Endothelial cell of umbilical vein (primary cell): ENCODE measurements around the gene TMEM174. TPM values are rescaled to one million over a fixed set of nuclear protein-coding genes. Genes with fewer than 3 reads are reported as not detected.

Source experiments
- BruUV-seq: library from RNA; stranded (reverse); fragments of 400-500 nt; replicated peaks from 2 replicates; lab custom pipeline; 2021; lab: Mats Ljungman, UMichigan
- CTCF ChIA-PET: fragments of 300-600, 350-600 bp; sonication (Branson Sonifier 250); formaldehyde crosslinking; loops from one replicate; lab custom pipeline; 2021; ENCODE audit warnings: antibody characterized with exemption, inconsistent platforms; lab: Charles Lee
- POLR2A ChIA-PET: fragments of 300-600, 350-600 bp; sonication (Branson Sonifier 250); formaldehyde crosslinking; loops from one replicate; lab custom pipeline; 2021; ENCODE audit warnings: antibody characterized with exemption, inconsistent platforms; lab: Charles Lee
- DNase-seq: peaks from one replicate; pipeline ENCODE4 v3.0.0-alpha.2; 2011; ENCODE audit warnings: low read depth, low spot score
- FAIRE-seq: peaks from 2 replicates; lab custom pipeline; 2011; peaks lifted over from hg19 to GRCh38; lab: Jason Lieb, UNC
- H2AFZ ChIP-seq: 2 replicates; pipeline ENCODE4 v1.6.0; 2012; ENCODE audit warnings: low read depth, low read length, control low read depth, inconsistent platforms
- H3K27ac ChIP-seq: 2 replicates; pipeline ENCODE4 v1.5.1; 2011; ENCODE audit warnings: low read depth, mild to moderate bottlenecking, control low read depth, low read length, moderate library complexity; ENCODE audit not compliant: insufficient read depth
- H3K27me3 ChIP-seq, 2 experiments: 2 replicates each; pipeline versions ENCODE4 v1.6.0 to v1.6.1; 2011; ENCODE audit warnings: low read length in 2 of 2, mixed read lengths in 1 of 2; ENCODE audit not compliant: control insufficient read depth in 2 of 2, insufficient read depth in 2 of 2
- H3K36me3 ChIP-seq, 2 experiments: 2 replicates in 1 of 2; 3 replicates in 1 of 2; pipeline ENCODE4 v1.5.1; 2011; ENCODE audit warnings: low read length in 2 of 2, mild to moderate bottlenecking in 1 of 2, moderate library complexity in 1 of 2; ENCODE audit not compliant: control insufficient read depth in 2 of 2, insufficient read depth in 2 of 2; ENCODE audit errors: extremely low read depth in 1 of 2
- H3K4me1 ChIP-seq: 3 replicates; pipeline ENCODE4 v1.5.1; 2011; ENCODE audit warnings: mild to moderate bottlenecking, low read length; ENCODE audit not compliant: control insufficient read depth, insufficient read depth; ENCODE audit errors: extremely low read depth
- H3K4me2 ChIP-seq: 2 replicates; pipeline ENCODE4 v1.6.1; 2011; ENCODE audit warnings: low read length, control low read depth, mixed read lengths; ENCODE audit not compliant: insufficient read depth
- H3K4me3 ChIP-seq, 3 experiments: fragments of 200-600 bp in 1 of 3; sonication (generic), shearing (Covaris generic) in 1 of 3; replicated peaks in 1 of 3; 2 replicates each; pipeline ENCODE4 v1.5.1; 2011 to 2016; ENCODE audit warnings: control low read depth in 3 of 3, low read length in 3 of 3, mild to moderate bottlenecking in 2 of 3, inconsistent platforms in 1 of 3, low read depth in 1 of 3, moderate library complexity in 1 of 3; ENCODE audit not compliant: insufficient read depth in 1 of 3
- H3K79me2 ChIP-seq: 2 replicates; pipeline ENCODE4 v1.6.0; 2012; ENCODE audit warnings: low read length, inconsistent platforms; ENCODE audit not compliant: control insufficient read depth, insufficient read depth
- H3K9ac ChIP-seq: replicated peaks from 2 replicates; pipeline ENCODE3; 2011; ENCODE audit warnings: low read length, control low read depth; ENCODE audit not compliant: insufficient read depth; ENCODE audit errors: extremely low read depth
- H3K9me1 ChIP-seq: replicated peaks from 3 replicates; pipeline ENCODE4 v1.6.0; 2011; ENCODE audit warnings: mild to moderate bottlenecking, low read length; ENCODE audit not compliant: control insufficient read depth, insufficient read depth; ENCODE audit errors: extremely low read depth
- H3K9me3 ChIP-seq: replicated peaks from 2 replicates; pipeline ENCODE4 v1.5.1; 2012; ENCODE audit warnings: low read length, inconsistent platforms; ENCODE audit not compliant: control insufficient read depth, insufficient read depth
- H4K20me1 ChIP-seq: replicated peaks from 2 replicates; pipeline ENCODE3; 2011; ENCODE audit warnings: mild to moderate bottlenecking, low read length; ENCODE audit not compliant: control insufficient read depth, insufficient read depth; ENCODE audit errors: extremely low read depth
- CTCF ChIP-seq, 2 donors: IDR thresholded peaks; 1 replicate in 1 of 2; 2 replicates in 1 of 2; pipeline ENCODE4 v1.5.1; 2011; ENCODE audit warnings: low read length in 2 of 2, mild to moderate bottlenecking in 2 of 2, moderate library complexity in 2 of 2, control low read depth in 1 of 2, inconsistent platforms in 1 of 2, low read depth in 1 of 2; ENCODE audit not compliant: insufficient read depth in 1 of 2; ENCODE audit errors: extremely low read depth in 1 of 2
- EZH2 ChIP-seq: IDR thresholded peaks from 2 replicates; pipeline ENCODE4 v1.6.1; 2012; ENCODE audit warnings: borderline replicate concordance, low read depth, mild to moderate bottlenecking, moderate library complexity, low read length, inconsistent platforms; ENCODE audit not compliant: severe bottlenecking
- FOS ChIP-seq: IDR thresholded peaks from 2 replicates; pipeline ENCODE4 v1.6.1; 2011; ENCODE audit warnings: mild to moderate bottlenecking, low read length, moderate library complexity, borderline replicate concordance; ENCODE audit not compliant: insufficient read depth
- GATA2 ChIP-seq: IDR thresholded peaks from 2 replicates; pipeline ENCODE4 v1.7.0; 2011; ENCODE audit warnings: low read depth, mild to moderate bottlenecking, moderate library complexity, mixed read lengths, low read length; ENCODE audit not compliant: insufficient read length, insufficient read depth
- JUN ChIP-seq: IDR thresholded peaks from 2 replicates; pipeline ENCODE4 v1.6.1; 2011; ENCODE audit warnings: borderline replicate concordance, low read depth; ENCODE audit not compliant: insufficient read length, insufficient read depth
- MAX ChIP-seq: IDR thresholded peaks from 2 replicates; pipeline ENCODE4 v1.6.1; 2011; ENCODE audit not compliant: insufficient read depth, insufficient read length
- MYC ChIP-seq: IDR thresholded peaks from one replicate; pipeline ENCODE4 v1.6.1; 2011; ENCODE audit warnings: mild to moderate bottlenecking, low read depth, low read length
- POLR2A ChIP-seq: IDR thresholded peaks from 2 replicates; pipeline ENCODE4 v1.6.1; 2012; ENCODE audit warnings: low read depth, mild to moderate bottlenecking, control low read depth, low read length
- POLR2AphosphoS5 ChIP-seq: IDR thresholded peaks from 2 replicates; pipeline ENCODE4 v1.6.1; 2012; ENCODE audit warnings: low read depth, mild to moderate bottlenecking, control low read depth, low read length, moderate library complexity; ENCODE audit not compliant: insufficient read depth
- dilution Hi-C: fragments of 300-500 bp; cut with MboI; formaldehyde crosslinking; loops from one replicate; pipeline ENCODE4 v1.15.0; 2019; ENCODE audit warnings: low sequenced_read_pairs; ENCODE audit not compliant: extremely low pct_ligation_motif_present
- intact Hi-C: fragments of 100-400 bp; cut with micrococcal nuclease; formaldehyde crosslinking; loops from one replicate; pipeline ENCODE4 v1.10.0; 2022
- polyA plus RNA-seq, 4 experiments: library from polyadenylated mRNA; depleted of rRNA in 3 of 4; stranded (reverse) in 3 of 4; unstranded in 1 of 4; fragments of >200 nt; gene quantifications; 2 replicates each; pipeline versions ENCODE4 v1.2.1 to v1.2.3, GENCODE V29; 2011 to 2012; ENCODE audit warnings: missing spikeins in 1 of 4
- total RNA-seq: library from RNA; stranded (reverse); gene quantifications from 2 replicates; pipeline ENCODE4 v1.2.3, GENCODE V29; 2021

Gene TMEM174
- total and polyA plus RNA-seq, 2 donors (not counting 3 experiments of a cell fraction or from before 2014, with no cell fraction given): not detected

GRCh38 chr5:73222173-73222572 lies 49.2 kb downstream of the TMEM174 start:
- no TSS peak for BruUV-seq
- Histone ChIP-seq H3K27me3 (peaks cover 50 to 96% of the 10 kb centered on the region in 2 experiments), H3K79me2 (no peaks in the 10 kb centered on the region), H3K4me3 (no peak overlapping the region), H2AFZ (no peak overlapping the region), H3K27ac (no peak overlapping the region), H4K20me1 (no peaks in the 10 kb centered on the region), H3K9me3 (no peaks in the 10 kb centered on the region), H3K36me3 (no peaks in the 10 kb centered on the region), H3K9ac (no peak overlapping the region), H3K4me2 (no peak overlapping the region), H3K4me1 (no peaks in the 10 kb centered on the region), H3K9me1 (no peaks in the 10 kb centered on the region)
- TF ChIP-seq MAX (no peak), CTCF (IDR thresholded peaks at IDR 0.05; ENCODE audit: extremely low read depth in 1 of 2, insufficient read depth in 1 of 2, low read depth in 1 of 2, low read length in 2 of 2) (no peak), JUN (no peak), POLR2A (no peak), GATA2 (no peak), POLR2AphosphoS5 (no peak), FOS (no peak), EZH2 (no peak), MYC (no peak)
- dilution Hi-C loops: no loop called here
- POLR2A ChIA-PET: no interaction called here
- intact Hi-C loops: no loop called here
- CTCF ChIA-PET: interaction anchor here (1.0 kb wide), 1 partner anchor 229 kb away, joined by 4 read pairs; no protein-coding TSS in a partner anchor
- FAIRE-seq (no peak), DNase-seq (no peak)

Other genes with a start within 250 kb of the TMEM174 start
- 23.7 and 25.2 TPM in 2 replicates for gene FCHO2, start 217.2 kb upstream of the TMEM174 start, total RNA-seq
- 12.0 and 13.7 TPM in 2 replicates for gene FCHO2, start 217.2 kb upstream of the TMEM174 start, polyA plus RNA-seq
- gene TMEM171, start 52.6 kb upstream of the TMEM174 start, total RNA-seq: 5.0 and 5.6 TPM in 2 replicates
- gene TMEM171, start 52.6 kb upstream of the TMEM174 start, polyA plus RNA-seq: 9.1 and 11.7 TPM in 2 replicates